Right renal pelvis (tissue), 4 donors: ENCODE measurements around the gene GPR149. TPM values are rescaled to one million over a fixed set of nuclear protein-coding genes. Genes with fewer than 3 reads are reported as not detected.
A peak's percentile ranks its signal among the peaks of the same experiment; 100 is the strongest.

Experiments
- DNase-seq, 4 donors: peaks; one replicate each; pipeline ENCODE4 v3.0.0-alpha.2; 2013; ENCODE audit warnings: low read depth in 4 of 4, low spot score in 3 of 4, missing footprints in 1 of 4
- polyA plus RNA-seq, 4 donors: library from polyadenylated mRNA; unstranded; fragments of 120-200 nt; gene quantifications; one replicate each; pipeline ENCODE4 v1.2.1, GENCODE V29; 2013; ENCODE audit not compliant: insufficient read length in 4 of 4

GPR149 gene
- polyA plus RNA-seq, 4 donors = not detected

GRCh38 chr3:154345422-154346122 lies 84.4 kb downstream of the GPR149 start:
- no peak for DNase-seq

GRCh38 chr3:154338570-154338969 lies 91.4 kb downstream of the GPR149 start:
- no peak for DNase-seq

GRCh38 chr3:154338008-154338407 lies 92.0 kb downstream of the GPR149 start:
- DNase-seq = no peak

- peak in 1 of 4 donors; percentile 12 for DNase-seq
Measured at GRCh38 chr3:154334973-154335420, 95.0 kb downstream of the GPR149 start.

GRCh38 chr3:154327871-154328270 lies 102.1 kb downstream of the GPR149 start:
- DNase-seq = no peak

GRCh38 chr3:154324919-154325318 lies 105.1 kb downstream of the GPR149 start:
- peak in 2 of 4 donors; percentile 1 to 31 for DNase-seq

GRCh38 chr3:154323891-154324738 lies 105.9 kb downstream of the GPR149 start, which contains the start of gene DHX36:
DHX36 (minus strand) TSS chr3:154324487; CDS start chr3:154324416, 71 bp downstream.
- DNase-seq = peak; percentile 85 to 88 (median 86)

- no peak for DNase-seq
Measured at GRCh38 chr3:154316974-154317767, 112.8 kb downstream of the GPR149 start.

- DNase-seq = no peak
Measured at GRCh38 chr3:154314152-154314551, 115.8 kb downstream of the GPR149 start.

- no peak for DNase-seq
Measured at GRCh38 chr3:154310840-154311239, 119.2 kb downstream of the GPR149 start.

- no peak for DNase-seq
Measured at GRCh38 chr3:154307363-154307762, 122.6 kb downstream of the GPR149 start.

GRCh38 chr3:154304936-154305335 lies 125.1 kb downstream of the GPR149 start:
- no peak for DNase-seq

- DNase-seq = no peak
Measured at GRCh38 chr3:154304116-154304786, 125.7 kb downstream of the GPR149 start.

GRCh38 chr3:154301561-154301960 lies 128.4 kb downstream of the GPR149 start:
- DNase-seq = no peak

GRCh38 chr3:154294016-154294415 lies 136.0 kb downstream of the GPR149 start:
- DNase-seq = no peak

GRCh38 chr3:154290187-154290586 lies 139.8 kb downstream of the GPR149 start:
- DNase-seq = no peak
